22Rv1 (cell line): ENCODE results near the gene TRIM9.

Experiments
- H3K27ac ChIP-seq: fragments of 450-650 bp; 2 replicates; pipeline ENCODE4 v1.5.1; 2017
- ZFX ChIP-seq: fragments of 450-650 bp; IDR thresholded peaks from 2 replicates; pipeline ENCODE4 v1.6.1; 2017; ENCODE audit warnings: antibody characterized with exemption, borderline replicate concordance
- TF ChIP-seq, protein P1 (sequence below): fragments of 450-650 bp; IDR thresholded peaks from 2 replicates; pipeline ENCODE4 v1.5.1; 2017; ENCODE audit warnings: mild to moderate bottlenecking

The TRIM9 gene

DNA sequence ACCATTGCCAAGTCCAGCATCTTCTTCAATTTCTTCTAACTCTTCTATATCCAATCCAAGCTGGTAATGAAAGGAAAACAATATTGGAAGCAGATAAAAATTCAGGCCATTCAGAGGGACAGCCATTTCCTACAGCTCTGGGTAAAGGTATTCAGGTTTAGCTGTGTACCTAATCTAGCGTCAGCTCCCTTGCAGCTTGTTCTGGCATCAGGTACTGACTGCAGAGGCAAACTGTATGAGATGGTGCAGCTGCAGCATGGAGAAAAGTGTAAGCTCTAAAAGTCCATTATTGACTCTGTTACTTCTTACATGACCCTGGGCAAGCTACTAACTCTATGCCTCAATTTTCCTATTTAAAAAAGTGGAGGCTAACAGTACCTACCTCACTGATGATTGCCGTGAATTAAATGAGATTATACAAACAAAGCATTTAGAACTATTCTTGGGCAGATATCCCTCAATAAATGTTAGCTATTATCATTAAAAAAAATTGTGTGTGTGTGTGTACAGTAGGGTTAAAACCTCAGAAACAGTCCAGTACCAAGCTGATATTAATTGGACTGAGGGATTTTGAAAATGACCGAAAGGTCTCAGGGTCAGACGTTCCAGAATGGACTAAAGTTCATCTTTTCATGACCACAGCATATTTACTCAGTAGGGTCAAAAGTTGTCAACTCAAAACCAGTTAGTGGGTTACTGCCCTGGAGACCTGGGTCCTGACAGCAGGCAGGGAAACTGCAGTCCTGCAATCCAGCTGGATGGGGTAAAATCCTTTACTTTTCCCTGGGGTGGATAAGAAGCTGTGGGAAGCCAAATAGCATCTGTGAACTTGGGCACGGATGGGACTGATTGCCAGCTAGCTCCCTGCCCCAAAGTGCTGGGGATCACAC is 159.5 kb downstream of the TRIM9 start:
- no peak for TF ChIP-seq ZFX
- TF ChIP-seq, protein P1, sequence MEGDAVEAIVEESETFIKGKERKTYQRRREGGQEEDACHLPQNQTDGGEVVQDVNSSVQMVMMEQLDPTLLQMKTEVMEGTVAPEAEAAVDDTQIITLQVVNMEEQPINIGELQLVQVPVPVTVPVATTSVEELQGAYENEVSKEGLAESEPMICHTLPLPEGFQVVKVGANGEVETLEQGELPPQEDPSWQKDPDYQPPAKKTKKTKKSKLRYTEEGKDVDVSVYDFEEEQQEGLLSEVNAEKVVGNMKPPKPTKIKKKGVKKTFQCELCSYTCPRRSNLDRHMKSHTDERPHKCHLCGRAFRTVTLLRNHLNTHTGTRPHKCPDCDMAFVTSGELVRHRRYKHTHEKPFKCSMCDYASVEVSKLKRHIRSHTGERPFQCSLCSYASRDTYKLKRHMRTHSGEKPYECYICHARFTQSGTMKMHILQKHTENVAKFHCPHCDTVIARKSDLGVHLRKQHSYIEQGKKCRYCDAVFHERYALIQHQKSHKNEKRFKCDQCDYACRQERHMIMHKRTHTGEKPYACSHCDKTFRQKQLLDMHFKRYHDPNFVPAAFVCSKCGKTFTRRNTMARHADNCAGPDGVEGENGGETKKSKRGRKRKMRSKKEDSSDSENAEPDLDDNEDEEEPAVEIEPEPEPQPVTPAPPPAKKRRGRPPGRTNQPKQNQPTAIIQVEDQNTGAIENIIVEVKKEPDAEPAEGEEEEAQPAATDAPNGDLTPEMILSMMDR: no peak
- H3K27ac ChIP-seq: no peak overlapping the region

DNA sequence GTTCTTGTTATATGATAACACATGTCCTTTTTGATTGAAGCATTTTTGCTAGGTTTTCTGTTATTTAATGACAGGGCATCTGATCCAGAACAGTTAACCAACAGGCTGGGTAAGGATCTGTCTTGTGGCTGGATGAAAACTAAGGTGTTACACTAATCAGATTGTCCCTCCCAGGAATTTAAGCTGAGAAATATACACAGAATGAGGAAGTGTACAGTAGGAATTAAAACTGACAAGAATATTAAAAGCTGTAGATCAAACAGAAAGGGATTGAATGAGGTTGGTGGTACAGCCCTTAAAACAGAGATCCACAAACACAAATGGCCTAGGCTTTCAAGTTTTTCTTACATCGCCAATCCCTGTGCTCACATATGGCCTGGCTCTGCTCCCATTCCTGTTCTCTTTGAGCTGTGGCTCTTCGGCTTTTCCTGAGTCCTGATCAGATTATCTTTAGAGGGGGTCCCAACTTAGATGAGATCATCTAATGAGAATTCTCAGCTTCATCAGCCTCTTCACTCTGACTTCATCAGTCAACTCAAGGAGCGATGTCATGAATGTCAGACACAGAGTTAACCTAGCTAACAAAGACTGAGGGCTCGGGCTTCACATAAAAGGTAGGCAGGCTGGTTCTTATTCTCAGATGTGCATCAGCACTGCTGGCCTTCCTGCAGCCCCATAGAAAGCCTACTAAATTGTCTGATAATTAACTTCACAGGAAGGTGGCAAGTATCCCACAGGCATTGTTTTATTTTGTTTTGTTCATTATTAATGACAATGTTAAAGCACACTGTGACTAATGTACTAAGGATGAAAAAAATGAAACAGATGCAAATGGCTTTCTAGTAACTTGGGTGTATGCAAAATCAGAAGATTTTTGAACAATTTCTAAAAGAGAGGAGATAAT is 162.1 kb downstream of the TRIM9 start:
- H3K27ac ChIP-seq: no peak overlapping the region
- no peak for TF ChIP-seq ZFX
- TF ChIP-seq, protein P1: no peak

DNA sequence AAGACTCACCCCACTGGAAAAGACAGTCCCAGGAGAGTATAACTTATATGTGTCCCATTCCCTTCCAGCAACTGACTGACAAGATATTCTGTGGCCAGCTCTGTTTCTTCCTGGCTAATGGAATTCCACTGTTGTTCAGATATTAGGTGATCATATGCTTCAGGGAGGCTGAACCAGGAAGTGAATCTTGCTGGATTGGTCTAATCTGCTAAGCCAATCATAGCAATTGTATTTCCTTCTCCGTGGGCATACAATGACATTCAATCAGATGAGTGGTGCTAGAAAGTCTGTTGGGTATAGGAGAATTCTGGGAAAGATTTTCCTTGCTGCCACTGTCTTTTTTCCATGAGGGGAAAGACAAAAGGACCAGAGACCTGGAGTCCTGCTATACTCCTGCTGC is 162.7 kb downstream of the TRIM9 start:
- TF ChIP-seq, protein P1: no peak
- TF ChIP-seq ZFX: no peak
- H3K27ac ChIP-seq: no peak overlapping the region

DNA sequence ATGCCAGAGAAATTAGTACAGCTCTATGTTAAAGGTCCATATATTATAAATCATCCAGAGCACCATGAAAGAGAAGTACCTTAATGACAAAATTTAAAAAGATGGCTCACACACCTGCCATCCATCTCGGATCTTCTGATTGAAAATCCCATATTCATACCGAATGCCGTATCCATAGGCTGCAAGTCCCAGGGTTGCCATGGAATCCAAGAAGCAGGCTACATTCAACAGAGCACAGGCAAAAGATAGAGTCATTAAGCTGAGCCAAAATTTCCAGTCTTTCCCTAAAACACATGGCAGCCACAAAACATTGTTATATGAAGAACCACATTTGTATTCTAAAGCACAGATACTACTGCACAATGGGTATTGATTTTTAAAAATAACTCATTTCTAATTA is 163.3 kb downstream of the TRIM9 start:
- TF ChIP-seq, protein P1: no peak
- no peak for TF ChIP-seq ZFX
- H3K27ac ChIP-seq: no peak overlapping the region

DNA sequence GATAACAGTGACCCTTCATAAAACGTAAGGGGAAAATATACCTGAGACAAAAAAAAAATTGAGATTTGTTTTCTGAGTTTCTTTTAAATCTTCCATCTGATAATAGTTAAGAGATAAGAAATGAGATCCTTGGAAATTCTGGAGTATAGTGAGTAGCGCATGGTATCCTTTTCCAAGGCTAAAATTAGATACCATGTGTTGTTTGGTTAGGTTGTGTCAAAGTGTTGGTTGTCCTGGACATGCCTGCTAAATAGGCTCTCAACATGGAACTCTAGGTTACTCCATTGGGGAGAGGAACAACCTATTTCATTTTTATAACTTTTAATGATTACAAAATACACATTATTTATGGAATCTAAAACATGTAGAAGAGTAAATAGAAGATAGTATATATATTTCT is 165.4 kb downstream of the TRIM9 start:
- no peak overlapping the region for H3K27ac ChIP-seq
- no peak for TF ChIP-seq ZFX
- TF ChIP-seq, protein P1: no peak

DNA sequence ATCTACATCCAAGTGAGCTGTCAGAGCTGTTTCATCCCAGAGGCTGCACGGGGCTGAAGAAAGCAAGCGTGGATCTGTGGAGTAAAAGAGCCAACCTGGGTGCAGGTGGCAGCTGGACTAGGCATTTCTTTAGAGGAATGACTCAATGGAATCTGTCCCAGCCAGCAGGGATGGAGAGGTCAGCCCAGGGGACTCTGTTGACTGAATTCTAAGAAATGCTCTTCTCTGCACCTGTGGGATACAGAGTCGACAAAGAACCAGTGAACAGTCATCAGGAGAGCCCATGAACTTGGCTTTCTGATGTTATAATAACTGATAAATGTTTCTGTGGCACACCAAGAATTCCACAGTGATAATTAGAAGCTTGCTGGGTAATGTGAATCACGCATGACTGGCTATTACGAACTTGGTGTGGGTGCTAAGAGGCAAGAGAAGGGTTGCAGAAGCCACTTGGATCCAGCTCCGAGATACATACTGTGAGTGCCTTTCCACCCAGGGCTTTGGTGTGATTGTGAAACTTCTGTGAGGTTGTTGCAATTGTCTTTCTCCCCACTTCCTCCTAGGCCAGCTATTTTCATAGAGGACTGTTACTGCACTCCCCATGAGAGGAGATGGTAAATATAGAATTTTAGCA is 166.8 kb downstream of the TRIM9 start:
- H3K27ac ChIP-seq: no peak overlapping the region
- TF ChIP-seq, protein P1: no peak
- TF ChIP-seq ZFX: no peak
